HG03565 (cell line): ENCODE results near the gene SMTNL2.
"Not testable (repeated sequence)": the region's sequence is repeated elsewhere in the genome, so short reads cannot be mapped to it uniquely, and the experiment has no call there.

Source experiments
- ATAC-seq: cut with Tn5 transposase; IDR thresholded peaks from one replicate; pipeline ENCODE4 v1.9.1; 2021; ENCODE audit warnings: mild to moderate bottlenecking, moderate library complexity; ENCODE audit not compliant: unreplicated experiment

The SMTNL2 gene

GRCh38 chr17:4559966-4560365, 24.4 kb upstream of the SMTNL2 start:
- ATAC-seq = no peak

- no peak for ATAC-seq
Observed at GRCh38 chr17:4560421-4560820, 23.9 kb upstream of the SMTNL2 start, which contains the start of gene GGT6. Gene GGT6, minus strand, starts transcription at chr17:4560577. Its CDS starts 56 bp downstream, at chr17:4560521.

- ATAC-seq = no peak
Observed at GRCh38 chr17:4560837-4561256, 23.5 kb upstream of the SMTNL2 start.

GRCh38 chr17:4562015-4562969, 22.0 kb upstream of the SMTNL2 start:
- no peak for ATAC-seq

- ATAC-seq = no peak
Observed at GRCh38 chr17:4565209-4566141, 18.9 kb upstream of the SMTNL2 start.

- no peak for ATAC-seq
Observed at GRCh38 chr17:4566785-4567184, 17.5 kb upstream of the SMTNL2 start.

- no peak for ATAC-seq
Observed at GRCh38 chr17:4569591-4569990, 14.7 kb upstream of the SMTNL2 start.

- no peak for ATAC-seq
Observed at GRCh38 chr17:4572131-4572530, 12.2 kb upstream of the SMTNL2 start.

GRCh38 chr17:4573115-4573514, 11.2 kb upstream of the SMTNL2 start:
- ATAC-seq = no peak

- ATAC-seq = peak; percentile 41
Observed at GRCh38 chr17:4573669-4574068, 10.7 kb upstream of the SMTNL2 start.

- no peak for ATAC-seq
Observed at GRCh38 chr17:4574448-4575045, 9.8 kb upstream of the SMTNL2 start.

GRCh38 chr17:4576161-4576558, 8.2 kb upstream of the SMTNL2 start:
- no peak for ATAC-seq

- no peak for ATAC-seq
Observed at GRCh38 chr17:4576729-4577322, 7.5 kb upstream of the SMTNL2 start.

GRCh38 chr17:4577386-4577993, 6.8 kb upstream of the SMTNL2 start:
- no peak for ATAC-seq

GRCh38 chr17:4578349-4578748, 6.0 kb upstream of the SMTNL2 start:
- not testable (repeated sequence) for ATAC-seq

- no peak for ATAC-seq
Observed at GRCh38 chr17:4579678-4580077, 4.7 kb upstream of the SMTNL2 start.

GRCh38 chr17:4580291-4580690, 4.0 kb upstream of the SMTNL2 start:
- ATAC-seq = no peak

GRCh38 chr17:4582101-4582501, 2.2 kb upstream of the SMTNL2 start:
- ATAC-seq = no peak

- ATAC-seq = no peak
Observed at GRCh38 chr17:4582691-4583090, 1.6 kb upstream of the SMTNL2 start.

- ATAC-seq = no peak
Observed at GRCh38 chr17:4583206-4583605, 1.1 kb upstream of the SMTNL2 start.
